Uterus (tissue), 4 donors: ENCODE measurements around the gene TACR2. TPM values are rescaled to one million over a fixed set of nuclear protein-coding genes. Genes with fewer than 3 reads are reported as not detected.

ENCODE experiments used
- DNase-seq, 2 donors: peaks; one replicate each; pipeline ENCODE4 v3.0.0-alpha.2; 2019 to 2020
- H3K27ac ChIP-seq, 2 donors: fragments of 200-600 bp; sonication (generic); 1 replicate in 1 of 2; 2 replicates in 1 of 2; pipeline ENCODE4 v1.5.1; 2016 to 2018
- H3K27me3 ChIP-seq, 2 donors: fragments of 200-600 bp; sonication (generic); one replicate each; pipeline ENCODE4 v1.5.1; 2018 to 2019; ENCODE audit warnings: control low read depth in 1 of 2
- H3K36me3 ChIP-seq, 2 donors: fragments of 200-600 bp; sonication (generic); one replicate each; pipeline ENCODE4 v1.5.1; 2019; ENCODE audit warnings: control low read depth in 1 of 2
- H3K4me1 ChIP-seq, 2 donors: fragments of 200-600 bp; sonication (generic); one replicate each; pipeline ENCODE4 v1.5.1; 2018 to 2019; ENCODE audit warnings: control low read depth in 1 of 2
- H3K4me3 ChIP-seq, 2 donors: fragments of 200-600 bp; sonication (generic); 1 replicate in 1 of 2; 2 replicates in 1 of 2; pipeline ENCODE4 v1.5.1; 2018 to 2019; ENCODE audit warnings: mild to moderate bottlenecking in 1 of 2
- H3K9me3 ChIP-seq, 2 donors: fragments of 200-600 bp; sonication (generic); one replicate each; pipeline ENCODE4 v1.5.1; 2019; ENCODE audit warnings: control low read depth in 1 of 2
- CTCF ChIP-seq, 4 experiments: fragments of 200-600 bp in 2 of 4; fragments of 450-650 bp in 2 of 4; sonication (generic) in 2 of 4; IDR thresholded peaks; one replicate each; pipeline ENCODE4 v1.5.1; 2016 to 2019; ENCODE audit warnings: antibody characterized with exemption in 4 of 4, mild to moderate bottlenecking in 2 of 4, moderate library complexity in 1 of 4
- POLR2A ChIP-seq, 2 donors: fragments of 450-650 bp; IDR thresholded peaks; one replicate each; pipeline ENCODE4 v1.6.1; 2016; ENCODE audit warnings: antibody characterized with exemption in 2 of 2, mild to moderate bottlenecking in 1 of 2, moderate library complexity in 1 of 2
- intact Hi-C: fragments of 100-400 bp; cut with DNase I; formaldehyde crosslinking; loops from one replicate; pipeline ENCODE4 v1.15.1; 2023; ENCODE audit warnings: low total_unique reads
- total RNA-seq, 4 donors: library from RNA; depleted of rRNA in 3 of 4; stranded (reverse); fragments of >200 nt in 3 of 4; gene quantifications; one replicate each; pipeline versions ENCODE4 v1.1.0 to v1.2.4, GENCODE V29; 2014 to 2023
- donor health status: DM: yes; HTN: yes; CAD: no.

The TACR2 gene
- total RNA-seq, 4 donors from 2014 or later: 0.28 to 35.0 (median 13.8) TPM

DNA sequence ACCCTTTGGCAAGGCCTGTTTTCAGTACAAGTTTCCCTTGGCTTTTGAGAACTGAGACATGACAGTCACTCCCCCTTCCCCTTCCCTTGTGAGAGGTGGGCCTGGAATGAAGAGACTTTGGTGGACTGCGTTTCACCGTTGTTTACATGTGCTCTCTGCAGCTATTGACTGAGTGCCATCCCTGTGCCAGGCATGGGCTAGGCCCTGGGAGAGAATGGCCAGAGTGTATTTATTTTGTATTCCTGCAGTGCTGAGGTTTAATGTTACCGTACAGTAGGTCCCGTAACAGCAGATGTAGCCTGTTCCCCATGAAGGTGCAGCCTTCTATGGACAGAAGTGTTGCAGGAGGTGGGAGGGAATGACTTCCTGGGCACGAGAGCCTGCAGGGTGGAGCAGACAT lies 50.0 kb downstream of the TACR2 start:
- no peaks in the 10 kb centered on the region for H3K9me3 ChIP-seq
- TF ChIP-seq CTCF (IDR thresholded peaks at IDR 0.05) (no peak), POLR2A (IDR thresholded peaks at IDR 0.05) (no peak)
- H3K27ac ChIP-seq: no peak overlapping the region
- H3K36me3 ChIP-seq: no peaks in the 10 kb centered on the region
- no peak overlapping the region for H3K4me3 ChIP-seq
- intact Hi-C loops: no loop called here
- no peak for DNase-seq
- no peaks in the 10 kb centered on the region for H3K27me3 ChIP-seq
- no peaks in the 10 kb centered on the region for H3K4me1 ChIP-seq

DNA sequence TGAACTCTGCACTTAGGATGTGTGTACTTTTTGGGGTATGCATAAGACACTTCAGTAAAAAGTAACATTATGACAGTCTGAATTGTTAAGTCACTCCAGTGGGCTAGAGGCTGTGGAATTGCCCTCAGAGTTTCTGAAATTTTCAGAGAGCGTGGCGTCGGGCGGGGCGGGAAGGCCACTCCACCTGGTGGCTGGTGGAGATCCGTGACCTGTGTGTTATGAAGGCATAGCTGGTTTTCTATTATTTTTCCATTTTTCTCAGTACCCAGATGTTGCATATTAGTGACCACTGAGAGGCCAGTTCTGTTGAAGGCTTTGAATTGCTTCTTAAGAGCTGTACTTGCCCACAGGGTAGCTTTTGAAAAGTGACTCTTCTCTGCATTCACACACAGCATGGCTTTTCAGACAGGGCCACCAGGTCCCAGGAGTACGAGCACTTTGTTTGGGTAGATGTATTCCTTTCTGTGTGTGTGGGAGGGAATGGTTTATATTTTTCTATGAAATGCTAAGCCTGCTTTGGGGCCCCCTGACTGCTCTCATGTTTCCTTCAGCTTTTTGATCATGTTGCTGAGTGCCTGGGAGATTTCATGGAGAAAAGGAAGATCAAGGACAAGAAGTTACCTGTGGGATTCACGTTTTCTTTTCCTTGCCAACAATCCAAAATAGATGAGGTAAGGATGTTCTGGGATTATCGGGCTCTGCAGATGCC lies 52.3 kb downstream of the TACR2 start:
- Histone ChIP-seq H3K36me3 (no peaks in the 10 kb centered on the region), H3K4me1 (peaks cover 0 to 14% of the 10 kb centered on the region in 2 donors), H3K27ac (no peak overlapping the region), H3K27me3 (no peaks in the 10 kb centered on the region), H3K9me3 (no peaks in the 10 kb centered on the region), H3K4me3 (no peak overlapping the region)
- DNase-seq: no peak
- no peak for TF ChIP-seq POLR2A (IDR thresholded peaks at IDR 0.05)
- TF ChIP-seq CTCF (IDR thresholded peaks at IDR 0.05): no peak
- intact Hi-C loops: no loop called here

DNA sequence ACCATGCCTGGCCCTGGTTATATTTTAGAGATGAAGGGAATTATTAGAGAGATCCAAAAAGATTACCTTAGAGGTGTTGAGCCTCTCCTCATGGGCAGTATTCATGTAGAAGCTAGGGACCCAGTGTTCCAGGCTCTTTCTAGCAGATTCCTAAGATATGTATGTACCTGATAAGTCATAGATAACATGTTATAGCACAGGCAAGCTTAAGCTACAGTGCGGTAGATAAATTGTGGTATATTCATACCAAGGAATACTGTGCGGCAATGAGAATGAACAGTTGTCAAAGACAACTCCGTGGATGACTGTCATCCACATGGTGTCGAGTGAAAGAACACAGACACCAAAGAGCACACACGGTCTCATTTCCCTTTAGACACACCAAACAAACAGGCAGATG lies 53.1 kb downstream of the TACR2 start:
- Histone ChIP-seq H3K4me3 (no peak overlapping the region), H3K9me3 (no peaks in the 10 kb centered on the region), H3K36me3 (no peaks in the 10 kb centered on the region), H3K4me1 (peaks cover 0 to 14% of the 10 kb centered on the region in 2 donors), H3K27ac (no peak overlapping the region), H3K27me3 (no peaks in the 10 kb centered on the region)
- DNase-seq: no peak
- TF ChIP-seq POLR2A (IDR thresholded peaks at IDR 0.05): no peak
- no peak for TF ChIP-seq CTCF (IDR thresholded peaks at IDR 0.05)
- intact Hi-C loops: no loop called here

- intact Hi-C loops: no loop called here
- Histone ChIP-seq H3K27me3 (no peaks in the 10 kb centered on the region), H3K4me3 (no peak overlapping the region), H3K36me3 (no peaks in the 10 kb centered on the region), H3K4me1 (peaks cover 0 to 14% of the 10 kb centered on the region in 2 donors), H3K9me3 (no peaks in the 10 kb centered on the region), H3K27ac (no peak overlapping the region)
- peak in 1 of 2 donors; percentile 31 for DNase-seq
- no peak for TF ChIP-seq CTCF (IDR thresholded peaks at IDR 0.05)
- no peak for TF ChIP-seq POLR2A (IDR thresholded peaks at IDR 0.05)
Observed at GRCh38 chr10:69362471-69362954, 54.2 kb downstream of the TACR2 start.

GRCh38 chr10:69361303-69361614 lies 55.5 kb downstream of the TACR2 start:
- Histone ChIP-seq H3K9me3 (no peaks in the 10 kb centered on the region), H3K4me3 (no peak overlapping the region), H3K27me3 (no peaks in the 10 kb centered on the region), H3K27ac (peak overlapping the region in 1 of 2 donors; percentile 55), H3K36me3 (no peaks in the 10 kb centered on the region), H3K4me1 (peaks cover 0 to 14% of the 10 kb centered on the region in 2 donors)
- DNase-seq: no peak
- TF ChIP-seq CTCF (IDR thresholded peaks at IDR 0.05): no peak
- no peak for TF ChIP-seq POLR2A (IDR thresholded peaks at IDR 0.05)
- intact Hi-C loops: no loop called here
